ENCODE results near the gene CD164.

Gene CD164

GRCh38 chr6:109393157-109393885 lies 11.1 kb upstream of the CD164 start:
- FAIRE-seq (no peak), DNase-seq (ENCODE audit: insufficient read length) (no peak)
- TF ChIP-seq POLR2A (IDR thresholded peaks at IDR 0.05; ENCODE audit: low read depth, low read length), result no peak

- FAIRE-seq, result no peak
- DNase-seq (ENCODE audit: insufficient read length), result no peak
- TF ChIP-seq TAF1 (IDR thresholded peaks at IDR 0.05; ENCODE audit: borderline replicate concordance, low read depth, low read length) (no peak), POLR2AphosphoS5 (IDR thresholded peaks at IDR 0.05; ENCODE audit: low read depth, low read length) (no peak), POLR2A (IDR thresholded peaks at IDR 0.05; ENCODE audit: low read depth, low read length) (no peak)
These were observed 7.5 kb upstream of the CD164 start for GRCh38 chr6:109389650-109390274.

GRCh38 chr6:109388265-109388664 lies 6.0 kb upstream of the CD164 start:
- DNase-seq (ENCODE audit: insufficient read length) (no peak), FAIRE-seq (no peak)
- TF ChIP-seq TAF1 (IDR thresholded peaks at IDR 0.05; ENCODE audit: borderline replicate concordance, low read depth, low read length), result no peak
- no peak for TF ChIP-seq POLR2A (IDR thresholded peaks at IDR 0.05; ENCODE audit: low read depth, low read length)
- TF ChIP-seq POLR2AphosphoS5 (IDR thresholded peaks at IDR 0.05; ENCODE audit: low read depth, low read length), result no peak

GRCh38 chr6:109383438-109383940 lies 1.2 kb upstream of the CD164 start:
- DNase-seq (ENCODE audit: insufficient read length), result no peak
- no peak for TF ChIP-seq TAF1 (IDR thresholded peaks at IDR 0.05; ENCODE audit: borderline replicate concordance, low read depth, low read length)
- TF ChIP-seq POLR2A (IDR thresholded peaks at IDR 0.05; ENCODE audit: low read depth, low read length), result no peak
- no peak for TF ChIP-seq POLR2AphosphoS5 (IDR thresholded peaks at IDR 0.05; ENCODE audit: low read depth, low read length)
- no peak for FAIRE-seq

GRCh38 chr6:109382576-109383437 lies 540 bp upstream of the CD164 start:
- FAIRE-seq, result peak; percentile 94
- DNase-seq (ENCODE audit: insufficient read length), result peak; percentile 69
- 0 out of 2 replicates have a peak, but pooled peaks have one; percentile 2 for TF ChIP-seq TAF1 (IDR thresholded peaks at IDR 0.05; ENCODE audit: borderline replicate concordance, low read depth, low read length)
- peak; percentile 43 for TF ChIP-seq POLR2A (IDR thresholded peaks at IDR 0.05; ENCODE audit: low read depth, low read length)
- TF ChIP-seq POLR2AphosphoS5 (IDR thresholded peaks at IDR 0.05; ENCODE audit: low read depth, low read length), result peak; percentile 59; the same call in 1 of the 2 replicates

GRCh38 chr6:109381061-109381746 lies 1.1 kb downstream of the CD164 start:
- DNase-seq (ENCODE audit: insufficient read length) (no peak), FAIRE-seq (no peak)

GRCh38 chr6:109379711-109380110 lies 2.6 kb downstream of the CD164 start:
- no peak for FAIRE-seq
- TF ChIP-seq TAF1 (IDR thresholded peaks at IDR 0.05; ENCODE audit: borderline replicate concordance, low read depth, low read length) (no peak), POLR2AphosphoS5 (IDR thresholded peaks at IDR 0.05; ENCODE audit: low read depth, low read length) (no peak), POLR2A (IDR thresholded peaks at IDR 0.05; ENCODE audit: low read depth, low read length) (no peak)
- DNase-seq (ENCODE audit: insufficient read length), result no peak

More at GRCh38 chr6:109381061-109381746, 1.1 kb downstream of the CD164 start:
- TF ChIP-seq TAF1 (IDR thresholded peaks at IDR 0.05; ENCODE audit: borderline replicate concordance, low read depth, low read length), result no peak

GRCh38 chr6:109377717-109378116 lies 4.5 kb downstream of the CD164 start:
- FAIRE-seq (no peak), DNase-seq (ENCODE audit: insufficient read length) (no peak)
- no peak for TF ChIP-seq POLR2AphosphoS5 (IDR thresholded peaks at IDR 0.05; ENCODE audit: low read depth, low read length)

GRCh38 chr6:109374326-109374892 lies 7.9 kb downstream of the CD164 start:
- TF ChIP-seq POLR2A (IDR thresholded peaks at IDR 0.05; ENCODE audit: low read depth, low read length) (no peak), POLR2AphosphoS5 (IDR thresholded peaks at IDR 0.05; ENCODE audit: low read depth, low read length) (no peak), TAF1 (IDR thresholded peaks at IDR 0.05; ENCODE audit: borderline replicate concordance, low read depth, low read length) (no peak)
- no peak for DNase-seq (ENCODE audit: insufficient read length)
- no peak for FAIRE-seq

- FAIRE-seq (peak; percentile 94), DNase-seq (ENCODE audit: insufficient read length) (no peak)
- TF ChIP-seq POLR2A (IDR thresholded peaks at IDR 0.05; ENCODE audit: low read depth, low read length) (peak; percentile 48; the same call in 1 of the 2 replicates), TAF1 (IDR thresholded peaks at IDR 0.05; ENCODE audit: borderline replicate concordance, low read depth, low read length) (no peak), POLR2AphosphoS5 (IDR thresholded peaks at IDR 0.05; ENCODE audit: low read depth, low read length) (peak; percentile 31; the same call in 1 of the 2 replicates)
These were observed 8.5 kb downstream of the CD164 start for GRCh38 chr6:109373762-109374161.

- TF ChIP-seq POLR2AphosphoS5 (IDR thresholded peaks at IDR 0.05; ENCODE audit: low read depth, low read length) (no peak), POLR2A (IDR thresholded peaks at IDR 0.05; ENCODE audit: low read depth, low read length) (no peak; the same call in 1 of the 2 replicates), TAF1 (IDR thresholded peaks at IDR 0.05; ENCODE audit: borderline replicate concordance, low read depth, low read length) (no peak)
- no peak for DNase-seq (ENCODE audit: insufficient read length)
- FAIRE-seq, result no peak
These were observed 8.9 kb downstream of the CD164 start for GRCh38 chr6:109373331-109373730.

Measured in GM12892 (cell line).